Large intestine (tissue), 3 donors: Measurements from ENCODE around the gene DLGAP1. TPM values are rescaled to one million over a fixed set of nuclear protein-coding genes. Genes with fewer than 3 reads are reported as not detected.
"Not testable (repeated sequence)": the region's sequence is repeated elsewhere in the genome, so short reads cannot be mapped to it uniquely, and the experiment has no call there.

Experiments used
- DNase-seq, 2 donors: peaks; one replicate each; pipeline versions ENCODE4 v3.0.0 to v3.0.0-alpha.2; 2013
- H3K27ac ChIP-seq: one replicate; pipeline ENCODE4 v1.5.1; 2013; ENCODE audit warnings: low read length
- H3K27me3 ChIP-seq: 2 replicates; pipeline ENCODE4 v1.6.1; 2013; ENCODE audit warnings: low read length; ENCODE audit not compliant: control insufficient read depth, insufficient read depth
- H3K36me3 ChIP-seq: 2 replicates; pipeline ENCODE4 v1.6.1; 2013; ENCODE audit warnings: low read length; ENCODE audit not compliant: control insufficient read depth, insufficient read depth
- H3K4me1 ChIP-seq: one replicate; pipeline ENCODE4 v1.6.1; 2013; ENCODE audit warnings: low read length; ENCODE audit not compliant: control insufficient read depth, insufficient read depth
- H3K4me3 ChIP-seq: one replicate; pipeline ENCODE4 v1.5.1; 2013; ENCODE audit warnings: low read length
- H3K9me3 ChIP-seq: one replicate; pipeline ENCODE4 v1.6.1; 2013; ENCODE audit warnings: mild to moderate bottlenecking, low read depth, low read length, moderate library complexity; ENCODE audit not compliant: control insufficient read depth
- WGBS: methylation state at CpG from one replicate; pipeline ENCODE4 v1.1.5; 2013; ENCODE audit warnings: low lambda C conversion rate; ENCODE audit not compliant: insufficient coverage; 5-methylcytosine and 5-hydroxymethylcytosine counted together
- polyA plus RNA-seq: library from polyadenylated mRNA; unstranded; fragments of 120-200 nt; gene quantifications from one replicate; pipeline ENCODE4 v1.2.1, GENCODE V29; 2013

The DLGAP1 gene
- polyA plus RNA-seq, 1 donor: 0.69 TPM

- no peak overlapping the region for H3K4me3 ChIP-seq
- H3K36me3 ChIP-seq: no peaks in the 10 kb centered on the region
- DNase-seq: no peak
- H3K27ac ChIP-seq: no peak overlapping the region
- H3K27me3 ChIP-seq: no peaks in the 10 kb centered on the region
- WGBS: 93% methylated on average over 2 of the region's 5 CpGs
- no peaks in the 10 kb centered on the region for H3K4me1 ChIP-seq
- H3K9me3 ChIP-seq: peaks cover 3% of the 10 kb centered on the region
These were observed 394.5 kb downstream of the DLGAP1 start for GRCh38 chr18:4060427-4061281.

- Histone ChIP-seq H3K36me3 (no peaks in the 10 kb centered on the region), H3K27ac (no peak overlapping the region), H3K27me3 (no peaks in the 10 kb centered on the region), H3K9me3 (peaks cover 3% of the 10 kb centered on the region), H3K4me1 (no peaks in the 10 kb centered on the region), H3K4me3 (no peak overlapping the region)
- no CpG with 5 or more reads among the region's 1 CpG for WGBS
- DNase-seq: no peak
These were observed 396.9 kb downstream of the DLGAP1 start for GRCh38 chr18:4058179-4058578.

GRCh38 chr18:4040391-4041092 lies 414.6 kb downstream of the DLGAP1 start:
- Histone ChIP-seq H3K36me3 (no peaks in the 10 kb centered on the region), H3K27me3 (no peaks in the 10 kb centered on the region), H3K9me3 (no peaks in the 10 kb centered on the region), H3K27ac (no peak overlapping the region), H3K4me3 (no peak overlapping the region), H3K4me1 (peaks cover 2% of the 10 kb centered on the region)
- no peak for DNase-seq
- 83% methylated on average over 2 of the region's 7 CpGs for WGBS

GRCh38 chr18:4035521-4035920 lies 419.6 kb downstream of the DLGAP1 start:
- Histone ChIP-seq H3K27ac (no peak overlapping the region), H3K4me1 (peaks cover 2% of the 10 kb centered on the region), H3K36me3 (no peaks in the 10 kb centered on the region), H3K27me3 (no peaks in the 10 kb centered on the region), H3K4me3 (no peak overlapping the region), H3K9me3 (no peaks in the 10 kb centered on the region)
- no peak for DNase-seq
- 75% methylated on average over 1 of the region's 6 CpGs for WGBS

GRCh38 chr18:4034815-4035214 lies 420.3 kb downstream of the DLGAP1 start:
- WGBS: no CpG with 5 or more reads among the region's 4 CpGs
- not testable (repeated sequence) for H3K27ac ChIP-seq, H3K27me3 ChIP-seq

GRCh38 chr18:4026542-4026941 lies 428.6 kb downstream of the DLGAP1 start:
- Histone ChIP-seq H3K27me3 (no peaks in the 10 kb centered on the region), H3K4me1 (no peaks in the 10 kb centered on the region), H3K27ac (no peak overlapping the region), H3K36me3 (no peaks in the 10 kb centered on the region), H3K9me3 (no peaks in the 10 kb centered on the region), H3K4me3 (no peak overlapping the region)
- no peak for DNase-seq
- no CpG with 5 or more reads among the region's 1 CpG for WGBS

More at GRCh38 chr18:4034815-4035214, 420.3 kb downstream of the DLGAP1 start:
- H3K9me3 ChIP-seq, H3K4me3 ChIP-seq, DNase-seq, H3K4me1 ChIP-seq, H3K36me3 ChIP-seq: not testable (repeated sequence)

- Histone ChIP-seq H3K36me3 (no peaks in the 10 kb centered on the region), H3K9me3 (no peaks in the 10 kb centered on the region)
- WGBS: no CpG with 5 or more reads among the region's 2 CpGs
These were observed 430.4 kb downstream of the DLGAP1 start for GRCh38 chr18:4024702-4025101.

GRCh38 chr18:4022749-4023148 lies 432.4 kb downstream of the DLGAP1 start:
- not testable (repeated sequence) for H3K4me1 ChIP-seq, H3K27me3 ChIP-seq, H3K36me3 ChIP-seq, H3K9me3 ChIP-seq, H3K4me3 ChIP-seq, H3K27ac ChIP-seq, DNase-seq
- WGBS: no CpG with 5 or more reads among the region's 1 CpG

More at GRCh38 chr18:4024702-4025101, 430.4 kb downstream of the DLGAP1 start:
- H3K4me3 ChIP-seq: no peak overlapping the region
- no peaks in the 10 kb centered on the region for H3K27me3 ChIP-seq
- peak; percentile 21 to 64 for DNase-seq
- H3K4me1 ChIP-seq: no peaks in the 10 kb centered on the region
- no peak overlapping the region for H3K27ac ChIP-seq

GRCh38 chr18:4020026-4020425 lies 435.1 kb downstream of the DLGAP1 start:
- Histone ChIP-seq H3K27ac (no peak overlapping the region), H3K36me3 (no peaks in the 10 kb centered on the region), H3K27me3 (no peaks in the 10 kb centered on the region), H3K4me1 (no peaks in the 10 kb centered on the region), H3K9me3 (no peaks in the 10 kb centered on the region), H3K4me3 (no peak overlapping the region)
- no peak for DNase-seq
- no CpG with 5 or more reads among the region's 5 CpGs for WGBS

GRCh38 chr18:4017480-4017879 lies 437.6 kb downstream of the DLGAP1 start:
- peak in 1 of 2 donors; percentile 32 for DNase-seq
- WGBS: no CpG with 5 or more reads among the region's 3 CpGs
- no peak overlapping the region for H3K4me3 ChIP-seq

More at GRCh38 chr18:4017480-4017879, 437.6 kb downstream of the DLGAP1 start:
- Histone ChIP-seq H3K36me3 (no peaks in the 10 kb centered on the region), H3K9me3 (no peaks in the 10 kb centered on the region), H3K4me1 (no peaks in the 10 kb centered on the region), H3K27me3 (no peaks in the 10 kb centered on the region), H3K27ac (no peak overlapping the region)
